Measurements from ENCODE around the gene SAXO1.

The SAXO1 gene

GRCh38 chr9:18905883-18906629, 127.0 kb downstream of the SAXO1 start:
- Histone ChIP-seq H3K9ac (ENCODE audit: low read length) (no peak overlapping the region), H3K4me3 (ENCODE audit: low read length) (no peak overlapping the region), H3K36me3 (ENCODE audit: control insufficient read depth, low read depth, low read length) (no peaks in the 10 kb centered on the region), H3K4me1 (ENCODE audit: control insufficient read depth, low read depth, low read length) (peaks cover 2% of the 10 kb centered on the region), H3K27ac (ENCODE audit: low read length) (no peak overlapping the region), H3K9me3 (ENCODE audit: control insufficient read depth, low read depth, low read length) (no peaks in the 10 kb centered on the region), H3K27me3 (ENCODE audit: control insufficient read depth, insufficient read depth, low read length) (no peaks in the 10 kb centered on the region)

GRCh38 chr9:18905028-18905882, 127.8 kb downstream of the SAXO1 start:
- H3K9ac ChIP-seq (ENCODE audit: low read length): no peak overlapping the region
- no peaks in the 10 kb centered on the region for H3K9me3 ChIP-seq (ENCODE audit: control insufficient read depth, low read depth, low read length)
- no peaks in the 10 kb centered on the region for H3K27me3 ChIP-seq (ENCODE audit: control insufficient read depth, insufficient read depth, low read length)
- H3K4me1 ChIP-seq (ENCODE audit: control insufficient read depth, low read depth, low read length): peaks cover 2% of the 10 kb centered on the region
- no peak overlapping the region for H3K27ac ChIP-seq (ENCODE audit: low read length)
- H3K4me3 ChIP-seq (ENCODE audit: low read length): no peak overlapping the region
- no peaks in the 10 kb centered on the region for H3K36me3 ChIP-seq (ENCODE audit: control insufficient read depth, low read depth, low read length)

GRCh38 chr9:18903450-18903849, 129.6 kb downstream of the SAXO1 start:
- Histone ChIP-seq H3K9me3 (ENCODE audit: control insufficient read depth, low read depth, low read length) (no peaks in the 10 kb centered on the region), H3K36me3 (ENCODE audit: control insufficient read depth, low read depth, low read length) (no peaks in the 10 kb centered on the region), H3K4me1 (ENCODE audit: control insufficient read depth, low read depth, low read length) (no peaks in the 10 kb centered on the region)

GRCh38 chr9:18896531-18897179, 136.4 kb downstream of the SAXO1 start:
- no peaks in the 10 kb centered on the region for H3K36me3 ChIP-seq (ENCODE audit: control insufficient read depth, low read depth, low read length)
- H3K9ac ChIP-seq (ENCODE audit: low read length): no peak overlapping the region
- no peak overlapping the region for H3K4me3 ChIP-seq (ENCODE audit: low read length)
- H3K4me1 ChIP-seq (ENCODE audit: control insufficient read depth, low read depth, low read length): no peaks in the 10 kb centered on the region
- no peaks in the 10 kb centered on the region for H3K27me3 ChIP-seq (ENCODE audit: control insufficient read depth, insufficient read depth, low read length)
- H3K27ac ChIP-seq (ENCODE audit: low read length): no peak overlapping the region
- peaks cover 8% of the 10 kb centered on the region for H3K9me3 ChIP-seq (ENCODE audit: control insufficient read depth, low read depth, low read length)

More at GRCh38 chr9:18903450-18903849, 129.6 kb downstream of the SAXO1 start:
- no peak overlapping the region for H3K9ac ChIP-seq (ENCODE audit: low read length)
- H3K27me3 ChIP-seq (ENCODE audit: control insufficient read depth, insufficient read depth, low read length): no peaks in the 10 kb centered on the region
- no peak overlapping the region for H3K27ac ChIP-seq (ENCODE audit: low read length)
- no peak overlapping the region for H3K4me3 ChIP-seq (ENCODE audit: low read length)

GRCh38 chr9:18896004-18896403, 137.0 kb downstream of the SAXO1 start:
- no peak overlapping the region for H3K4me3 ChIP-seq (ENCODE audit: low read length)
- no peak overlapping the region for H3K9ac ChIP-seq (ENCODE audit: low read length)

GRCh38 chr9:18893491-18893890, 139.5 kb downstream of the SAXO1 start:
- Histone ChIP-seq H3K9me3 (ENCODE audit: control insufficient read depth, low read depth, low read length) (peaks cover 8% of the 10 kb centered on the region), H3K4me1 (ENCODE audit: control insufficient read depth, low read depth, low read length) (no peaks in the 10 kb centered on the region), H3K36me3 (ENCODE audit: control insufficient read depth, low read depth, low read length) (no peaks in the 10 kb centered on the region), H3K4me3 (ENCODE audit: low read length) (no peak overlapping the region), H3K27me3 (ENCODE audit: control insufficient read depth, insufficient read depth, low read length) (no peaks in the 10 kb centered on the region), H3K27ac (ENCODE audit: low read length) (no peak overlapping the region), H3K9ac (ENCODE audit: low read length) (no peak overlapping the region)

More at GRCh38 chr9:18896004-18896403, 137.0 kb downstream of the SAXO1 start:
- Histone ChIP-seq H3K4me1 (ENCODE audit: control insufficient read depth, low read depth, low read length) (no peaks in the 10 kb centered on the region), H3K27me3 (ENCODE audit: control insufficient read depth, insufficient read depth, low read length) (no peaks in the 10 kb centered on the region), H3K36me3 (ENCODE audit: control insufficient read depth, low read depth, low read length) (no peaks in the 10 kb centered on the region), H3K27ac (ENCODE audit: low read length) (no peak overlapping the region), H3K9me3 (ENCODE audit: control insufficient read depth, low read depth, low read length) (peaks cover 8% of the 10 kb centered on the region)

GRCh38 chr9:18893046-18893445, 140.0 kb downstream of the SAXO1 start:
- no peaks in the 10 kb centered on the region for H3K36me3 ChIP-seq (ENCODE audit: control insufficient read depth, low read depth, low read length)
- H3K27me3 ChIP-seq (ENCODE audit: control insufficient read depth, insufficient read depth, low read length): no peaks in the 10 kb centered on the region
- no peak overlapping the region for H3K9ac ChIP-seq (ENCODE audit: low read length)
- no peaks in the 10 kb centered on the region for H3K4me1 ChIP-seq (ENCODE audit: control insufficient read depth, low read depth, low read length)
- H3K27ac ChIP-seq (ENCODE audit: low read length): no peak overlapping the region
- H3K9me3 ChIP-seq (ENCODE audit: control insufficient read depth, low read depth, low read length): peaks cover 8% of the 10 kb centered on the region
- no peak overlapping the region for H3K4me3 ChIP-seq (ENCODE audit: low read length)

- Histone ChIP-seq H3K36me3 (ENCODE audit: control insufficient read depth, low read depth, low read length) (no peaks in the 10 kb centered on the region), H3K4me1 (ENCODE audit: control insufficient read depth, low read depth, low read length) (no peaks in the 10 kb centered on the region), H3K27me3 (ENCODE audit: control insufficient read depth, insufficient read depth, low read length) (no peaks in the 10 kb centered on the region), H3K27ac (ENCODE audit: low read length) (no peak overlapping the region), H3K9ac (ENCODE audit: low read length) (no peak overlapping the region), H3K4me3 (ENCODE audit: low read length) (no peak overlapping the region), H3K9me3 (ENCODE audit: control insufficient read depth, low read depth, low read length) (peaks cover 8% of the 10 kb centered on the region)
Measured at GRCh38 chr9:18891946-18892670, 140.9 kb downstream of the SAXO1 start.

- H3K27me3 ChIP-seq (ENCODE audit: control insufficient read depth, insufficient read depth, low read length): no peaks in the 10 kb centered on the region
- H3K4me3 ChIP-seq (ENCODE audit: low read length): no peak overlapping the region
- no peaks in the 10 kb centered on the region for H3K9me3 ChIP-seq (ENCODE audit: control insufficient read depth, low read depth, low read length)
- H3K9ac ChIP-seq (ENCODE audit: low read length): no peak overlapping the region
- H3K36me3 ChIP-seq (ENCODE audit: control insufficient read depth, low read depth, low read length): no peaks in the 10 kb centered on the region
- no peak overlapping the region for H3K27ac ChIP-seq (ENCODE audit: low read length)
- H3K4me1 ChIP-seq (ENCODE audit: control insufficient read depth, low read depth, low read length): no peaks in the 10 kb centered on the region
Measured at GRCh38 chr9:18890372-18890771, 142.6 kb downstream of the SAXO1 start.

GRCh38 chr9:18889550-18889949, 143.5 kb downstream of the SAXO1 start:
- Histone ChIP-seq H3K36me3 (ENCODE audit: control insufficient read depth, low read depth, low read length) (no peaks in the 10 kb centered on the region), H3K4me1 (ENCODE audit: control insufficient read depth, low read depth, low read length) (no peaks in the 10 kb centered on the region)

GRCh38 chr9:18888290-18888689, 144.7 kb downstream of the SAXO1 start:
- Histone ChIP-seq H3K4me3 (ENCODE audit: low read length) (no peak overlapping the region), H3K9me3 (ENCODE audit: control insufficient read depth, low read depth, low read length) (no peaks in the 10 kb centered on the region), H3K4me1 (ENCODE audit: control insufficient read depth, low read depth, low read length) (no peaks in the 10 kb centered on the region), H3K36me3 (ENCODE audit: control insufficient read depth, low read depth, low read length) (no peaks in the 10 kb centered on the region), H3K27me3 (ENCODE audit: control insufficient read depth, insufficient read depth, low read length) (no peaks in the 10 kb centered on the region), H3K27ac (ENCODE audit: low read length) (no peak overlapping the region), H3K9ac (ENCODE audit: low read length) (no peak overlapping the region)

More at GRCh38 chr9:18889550-18889949, 143.5 kb downstream of the SAXO1 start:
- H3K27me3 ChIP-seq (ENCODE audit: control insufficient read depth, insufficient read depth, low read length): no peaks in the 10 kb centered on the region
- no peak overlapping the region for H3K4me3 ChIP-seq (ENCODE audit: low read length)
- H3K9ac ChIP-seq (ENCODE audit: low read length): no peak overlapping the region
- no peaks in the 10 kb centered on the region for H3K9me3 ChIP-seq (ENCODE audit: control insufficient read depth, low read depth, low read length)
- no peak overlapping the region for H3K27ac ChIP-seq (ENCODE audit: low read length)

All from iPS-18a (cell line).